HuH-7 (cell line): Measurements from ENCODE around the gene ZNF385B.

Experiments
- DNase-seq: peaks from one replicate; pipeline ENCODE4 v3.0.0; 2011; ENCODE audit warnings: low spot score

Gene ZNF385B

DNA sequence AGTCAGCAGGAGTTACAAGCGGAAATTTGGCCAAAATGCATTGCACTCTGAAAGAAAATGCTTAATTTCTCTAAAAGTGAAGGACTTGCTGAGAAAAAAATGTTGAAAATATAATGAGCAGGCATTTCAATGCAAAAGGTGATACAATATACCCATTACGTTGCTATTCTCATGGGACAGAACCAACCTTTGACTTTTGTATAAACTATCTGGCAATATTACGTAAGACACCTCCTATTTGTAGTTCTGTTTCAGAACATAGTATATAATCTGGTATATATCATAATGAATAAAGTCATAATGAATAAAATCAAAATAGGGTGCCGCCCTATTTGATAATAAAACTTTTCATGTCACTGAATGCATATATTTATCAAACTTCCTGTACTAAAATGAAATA is 310.6 kb downstream of the ZNF385B start:
- no peak for DNase-seq

GRCh38 chr2:179550214-179550613 is 311.2 kb downstream of the ZNF385B start:
- peak; percentile 10 for DNase-seq

DNA sequence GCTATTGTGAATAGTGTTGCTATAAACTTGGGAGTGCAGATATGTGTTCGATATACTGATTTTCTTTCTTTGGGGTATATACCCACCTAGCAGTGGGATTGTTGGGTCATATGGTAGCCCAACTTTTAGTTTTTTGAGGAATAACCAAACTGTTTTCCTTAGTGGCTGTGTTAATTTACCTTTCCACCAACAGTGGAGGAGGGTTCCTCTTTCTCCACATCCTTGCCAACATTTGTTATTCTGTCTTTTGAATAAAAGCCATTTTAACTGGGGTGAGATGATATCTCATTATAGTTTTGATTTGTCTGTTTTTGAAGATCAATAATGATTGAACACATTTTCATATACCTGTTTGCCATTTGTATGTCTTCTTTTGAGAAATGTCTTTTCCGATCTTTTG is 314.8 kb downstream of the ZNF385B start:
- DNase-seq, result no peak

- DNase-seq, result no peak
These were observed 316.4 kb downstream of the ZNF385B start for GRCh38 chr2:179545024-179545423.

DNA sequence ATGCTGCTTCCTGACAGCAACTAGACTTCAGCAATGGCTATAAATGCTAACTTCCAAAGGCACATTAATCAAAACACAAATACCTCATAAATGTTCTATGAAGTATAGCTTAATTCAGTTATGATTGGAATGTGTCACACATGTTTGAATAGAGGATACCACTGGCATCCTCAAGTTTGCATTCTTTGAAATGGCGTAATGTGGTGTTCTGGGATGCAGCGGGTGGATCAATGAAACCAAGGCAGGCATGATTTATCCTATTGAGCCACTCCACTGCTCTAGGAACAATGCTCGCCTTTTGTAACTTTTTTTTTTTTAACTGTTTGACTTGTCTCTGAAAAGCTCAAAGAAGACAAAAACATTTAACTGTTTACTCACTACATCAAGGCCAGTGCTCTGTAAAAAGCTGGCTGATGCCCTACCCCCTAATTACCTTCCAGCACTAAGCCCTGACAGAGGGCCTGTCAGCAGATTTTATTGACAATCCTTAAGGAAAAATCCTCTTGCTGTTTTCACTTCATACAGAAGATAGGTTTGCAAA is 318.0 kb downstream of the ZNF385B start:
- peak; percentile 28 for DNase-seq

GRCh38 chr2:179541586-179541985 is 319.8 kb downstream of the ZNF385B start:
- no peak for DNase-seq

GRCh38 chr2:179539124-179539511 is 322.3 kb downstream of the ZNF385B start:
- no peak for DNase-seq

DNA sequence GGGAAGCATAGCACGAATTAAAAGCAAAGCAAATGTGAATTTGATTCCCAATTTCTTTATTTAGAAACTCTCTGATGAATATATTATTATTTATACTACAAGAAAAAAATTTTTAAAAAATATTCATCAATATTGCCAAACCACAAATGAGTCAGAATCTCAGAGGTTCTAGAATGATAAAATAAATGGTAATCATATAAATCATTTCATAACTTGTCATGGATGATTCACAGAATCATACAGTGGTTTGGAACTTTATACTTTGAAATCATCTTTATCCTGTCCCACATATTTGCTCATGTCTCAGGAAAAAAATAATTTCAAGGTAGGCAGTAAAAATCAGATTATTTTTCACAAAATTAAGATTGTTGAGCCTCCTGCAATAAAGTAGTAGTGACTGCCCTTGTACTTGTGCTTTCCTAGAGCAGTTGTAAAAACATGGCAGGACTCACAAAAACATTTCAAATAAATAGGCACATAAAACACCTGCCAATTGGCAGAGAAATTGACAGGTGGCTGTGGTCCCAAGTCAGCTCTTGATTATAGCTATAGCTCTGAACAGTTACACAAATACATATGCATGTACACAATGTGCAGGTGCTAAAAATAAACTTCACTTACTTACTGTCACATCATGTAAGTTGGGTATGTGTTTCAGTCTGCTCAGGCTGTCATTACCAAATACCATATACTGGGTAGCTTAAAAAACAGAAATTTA is 322.8 kb downstream of the ZNF385B start:
- DNase-seq, result no peak

- DNase-seq, result no peak
These were observed 325.2 kb downstream of the ZNF385B start for GRCh38 chr2:179536185-179536584.

DNA sequence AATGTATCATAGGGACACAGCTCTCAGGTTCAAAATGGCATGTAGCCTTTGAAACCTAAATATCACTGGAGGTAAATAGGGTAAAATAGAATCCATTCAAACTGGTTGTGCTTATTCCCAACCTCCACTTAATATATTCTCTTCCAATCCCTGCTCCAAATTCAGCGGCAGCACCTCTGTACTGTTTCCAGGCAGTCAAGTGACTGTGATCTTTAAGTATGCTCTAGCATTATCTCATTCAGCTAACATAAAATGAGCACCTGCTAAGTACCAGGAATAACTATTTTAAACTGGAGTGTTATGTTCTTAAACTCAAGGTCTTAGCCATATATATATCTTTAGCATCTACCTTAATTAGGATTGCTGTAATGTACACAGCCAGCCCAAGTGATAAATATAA is 327.5 kb downstream of the ZNF385B start:
- no peak for DNase-seq

DNA sequence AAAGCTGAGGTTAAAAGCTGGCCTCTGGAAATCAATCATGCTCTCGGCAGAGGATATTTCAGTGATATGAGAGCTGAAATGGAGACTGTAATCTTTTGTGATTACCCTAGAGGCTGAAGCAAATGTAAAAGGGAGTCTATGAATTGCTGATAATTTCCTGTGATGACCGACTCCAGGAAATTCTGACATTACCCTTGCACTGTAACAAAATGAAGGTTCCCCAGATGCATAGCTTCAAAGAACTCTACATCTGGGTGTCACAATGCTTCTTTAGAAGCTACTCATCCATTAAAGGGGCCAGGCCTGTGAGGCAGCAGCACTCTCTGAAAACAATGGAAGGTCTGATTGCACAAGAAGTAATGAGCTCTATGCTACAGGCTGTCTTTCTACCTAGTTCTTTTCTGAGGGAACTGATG is 328.5 kb downstream of the ZNF385B start:
- peak; percentile 6 for DNase-seq

- no peak for DNase-seq
These were observed 332.8 kb downstream of the ZNF385B start for GRCh38 chr2:179528576-179529069.

GRCh38 chr2:179525340-179525739 is 336.1 kb downstream of the ZNF385B start:
- no peak for DNase-seq

DNA sequence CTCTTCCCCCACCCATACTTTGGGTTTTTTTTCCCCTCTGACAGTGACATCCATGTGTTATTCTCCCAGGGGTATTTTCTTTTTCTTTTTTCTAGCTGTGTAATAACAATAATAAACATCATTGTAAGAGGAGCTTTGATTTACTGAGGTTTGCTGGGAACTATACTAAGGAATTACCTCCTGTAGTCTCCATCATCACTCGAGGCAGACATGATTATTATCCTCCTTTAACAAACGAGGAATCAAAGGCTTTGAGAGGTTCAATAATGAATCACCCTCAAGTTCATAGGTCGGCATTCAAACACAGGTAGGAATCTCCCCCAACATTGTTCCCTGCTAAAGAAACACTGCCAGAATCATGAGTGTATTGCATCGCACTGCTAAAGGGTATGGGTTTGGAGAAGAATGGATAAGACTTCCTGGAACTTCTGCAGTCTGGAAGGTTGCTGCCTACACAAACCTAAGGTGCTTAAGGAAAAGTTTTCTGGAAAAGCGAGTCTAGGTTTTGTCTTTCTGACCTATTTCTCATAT is 336.5 kb downstream of the ZNF385B start:
- DNase-seq, result no peak

DNA sequence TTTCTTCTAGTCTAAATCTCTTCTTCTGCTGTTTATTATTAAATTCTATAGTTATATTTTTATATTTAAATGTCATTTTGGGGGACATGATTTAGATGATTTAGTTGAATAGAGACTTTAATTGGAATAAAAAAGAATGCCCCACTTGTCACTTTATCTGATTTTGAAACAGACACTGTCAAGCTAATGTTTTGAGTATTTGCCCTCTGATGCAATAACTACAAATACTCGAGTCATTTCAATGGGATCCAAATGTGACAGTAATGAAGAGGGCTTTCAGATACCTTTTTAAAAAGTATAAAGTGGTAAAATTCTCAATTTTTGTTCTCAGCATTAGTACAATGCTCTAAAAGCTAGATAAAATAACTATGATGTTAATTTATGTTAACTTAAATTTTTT is 339.5 kb downstream of the ZNF385B start:
- no peak for DNase-seq

- no peak for DNase-seq
These were observed 342.6 kb downstream of the ZNF385B start for GRCh38 chr2:179518830-179519229.

DNA sequence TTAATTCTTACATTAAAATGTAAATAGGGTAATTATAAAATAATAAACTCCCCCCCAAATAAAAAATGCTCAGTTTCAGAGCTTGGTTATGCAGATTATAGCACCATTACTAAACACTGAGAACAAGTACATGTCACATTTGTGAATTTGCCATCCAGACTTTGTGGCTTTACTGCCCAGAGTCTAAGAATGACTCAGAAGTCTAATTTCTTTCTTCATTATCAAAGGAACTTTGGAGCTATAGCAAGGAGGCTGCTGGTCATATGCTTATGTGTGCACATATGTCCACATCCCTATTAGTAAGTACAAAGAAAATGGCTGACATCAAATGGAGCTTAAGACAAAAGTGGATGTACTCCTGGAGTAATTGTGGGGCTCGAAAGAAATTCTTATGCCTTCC is 348.2 kb downstream of the ZNF385B start:
- DNase-seq, result no peak

- no peak for DNase-seq
These were observed 349.0 kb downstream of the ZNF385B start for GRCh38 chr2:179512281-179513035.

- DNase-seq, result no peak
These were observed 350.2 kb downstream of the ZNF385B start for GRCh38 chr2:179511105-179511789.

GRCh38 chr2:179495315-179495714 is 366.1 kb downstream of the ZNF385B start:
- DNase-seq, result no peak

DNA sequence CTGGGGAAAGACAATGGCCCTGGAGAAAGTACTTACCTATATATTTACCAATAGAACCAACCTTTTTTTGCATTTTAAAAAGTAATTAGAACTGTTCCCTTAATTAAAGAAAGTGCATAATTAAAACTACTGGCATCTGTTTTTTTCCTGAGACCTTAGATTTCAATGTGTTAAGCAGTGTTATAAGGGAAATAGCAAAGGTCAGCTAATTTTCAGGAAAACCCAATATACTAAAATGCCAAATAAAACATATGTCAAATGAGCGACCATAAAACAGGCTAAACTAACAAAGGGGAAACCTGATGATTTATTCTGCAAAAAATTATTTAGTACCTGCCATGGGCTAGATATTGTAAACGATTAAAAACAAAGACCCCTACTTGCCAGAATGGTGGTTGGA is 372.8 kb downstream of the ZNF385B start:
- no peak for DNase-seq

DNA sequence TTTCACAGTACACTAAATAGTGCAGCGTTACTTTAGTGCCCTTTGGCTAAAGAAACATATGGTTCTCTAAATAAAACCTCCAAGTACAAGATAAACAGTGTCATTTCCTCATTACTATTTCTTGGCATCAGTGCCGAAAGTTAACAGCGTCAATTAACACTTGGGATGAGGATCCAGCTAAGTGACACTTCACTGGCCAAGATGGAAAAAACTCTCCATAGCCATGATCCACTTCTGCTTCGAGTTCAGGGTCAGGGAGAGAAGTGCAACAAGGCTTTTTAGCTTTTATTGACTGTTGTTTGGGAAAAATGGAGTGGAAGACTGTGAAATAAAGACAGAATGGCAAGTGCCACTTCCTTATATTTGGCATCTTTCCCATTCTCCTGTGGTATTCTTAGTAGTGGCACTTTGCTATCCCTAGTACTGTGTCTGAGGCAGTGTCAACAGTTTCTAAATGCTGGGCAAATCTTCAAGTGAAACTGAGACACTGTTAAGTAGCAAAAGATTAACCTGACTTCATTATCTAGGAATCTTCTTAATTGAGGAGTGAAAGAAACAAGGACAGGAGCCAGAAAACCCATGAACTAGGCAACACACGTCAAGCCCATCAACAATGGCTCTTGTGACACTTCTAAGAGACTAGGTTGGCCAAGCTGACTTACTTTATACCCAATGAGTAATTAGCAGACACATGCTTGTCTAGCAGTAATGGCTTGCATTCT is 374.2 kb downstream of the ZNF385B start:
- no peak for DNase-seq
